ENCODE results near the gene TTC33. TPM values are rescaled to one million over a fixed set of nuclear protein-coding genes. Genes with fewer than 3 reads are reported as not detected.

TTC33 gene
- total RNA-seq, 4 donors from 2014 or later, result 8.5 to 11.8 (median 9.6) TPM

GRCh38 chr5:40499007-40499406 is 256.8 kb downstream of the TTC33 start:
- Histone ChIP-seq H3K4me3 (no peak overlapping the region), H3K27ac (no peak overlapping the region), H3K9me3 (no peaks in the 10 kb centered on the region), H3K4me1 (no peaks in the 10 kb centered on the region), H3K36me3 (no peaks in the 10 kb centered on the region), H3K27me3 (no peaks in the 10 kb centered on the region)
- 74% methylated on average over 2 of the region's 2 CpGs for WGBS
- no peak for DNase-seq (ENCODE audit: low spot score in 2 of 2)
- no peak for TF ChIP-seq POLR2A (IDR thresholded peaks at IDR 0.05)
- no peak for TF ChIP-seq CTCF (IDR thresholded peaks at IDR 0.05)
- TF ChIP-seq POLR2AphosphoS5 (IDR thresholded peaks at IDR 0.05), result no peak
- TF ChIP-seq EP300 (IDR thresholded peaks at IDR 0.05), result no peak

- Histone ChIP-seq H3K27me3 (no peaks in the 10 kb centered on the region), H3K4me3 (no peak overlapping the region), H3K27ac (no peak overlapping the region), H3K9me3 (no peaks in the 10 kb centered on the region), H3K4me1 (no peaks in the 10 kb centered on the region), H3K36me3 (no peaks in the 10 kb centered on the region)
- 63% methylated on average over 1 of the region's 1 CpG for WGBS
- TF ChIP-seq POLR2AphosphoS5 (IDR thresholded peaks at IDR 0.05), result no peak
- no peak for DNase-seq (ENCODE audit: low spot score in 2 of 2)
Measured at GRCh38 chr5:40497573-40497972, 258.2 kb downstream of the TTC33 start.

GRCh38 chr5:40495237-40495635 is 260.5 kb downstream of the TTC33 start:
- Histone ChIP-seq H3K27ac (no peak overlapping the region), H3K36me3 (no peaks in the 10 kb centered on the region), H3K4me3 (no peak overlapping the region), H3K4me1 (no peaks in the 10 kb centered on the region), H3K9me3 (no peaks in the 10 kb centered on the region), H3K27me3 (no peaks in the 10 kb centered on the region)
- no peak for DNase-seq (ENCODE audit: low spot score in 2 of 2)
- TF ChIP-seq POLR2AphosphoS5 (IDR thresholded peaks at IDR 0.05) (no peak), POLR2A (IDR thresholded peaks at IDR 0.05) (no peak), CTCF (IDR thresholded peaks at IDR 0.05) (no peak), EP300 (IDR thresholded peaks at IDR 0.05) (no peak)
- 45% methylated on average over 3 of the region's 3 CpGs for WGBS

- Histone ChIP-seq H3K9me3 (no peaks in the 10 kb centered on the region), H3K4me3 (no peak overlapping the region), H3K27me3 (no peaks in the 10 kb centered on the region), H3K4me1 (no peaks in the 10 kb centered on the region), H3K36me3 (no peaks in the 10 kb centered on the region), H3K27ac (no peak overlapping the region)
- TF ChIP-seq EP300 (IDR thresholded peaks at IDR 0.05) (no peak), CTCF (IDR thresholded peaks at IDR 0.05) (no peak), POLR2AphosphoS5 (IDR thresholded peaks at IDR 0.05) (no peak), POLR2A (IDR thresholded peaks at IDR 0.05) (no peak)
- WGBS, result 89% methylated on average over 4 of the region's 4 CpGs
- DNase-seq (ENCODE audit: low spot score in 2 of 2), result no peak
Measured at GRCh38 chr5:40494631-40495236, 261.0 kb downstream of the TTC33 start.

GRCh38 chr5:40492056-40492455 is 263.7 kb downstream of the TTC33 start:
- Histone ChIP-seq H3K4me3 (no peak overlapping the region), H3K27me3 (no peaks in the 10 kb centered on the region), H3K9me3 (no peaks in the 10 kb centered on the region), H3K27ac (no peak overlapping the region), H3K4me1 (no peaks in the 10 kb centered on the region), H3K36me3 (no peaks in the 10 kb centered on the region)
- no peak for DNase-seq (ENCODE audit: low spot score in 2 of 2)
- no peak for TF ChIP-seq POLR2A (IDR thresholded peaks at IDR 0.05)
- TF ChIP-seq POLR2AphosphoS5 (IDR thresholded peaks at IDR 0.05), result no peak
- 93% methylated on average over 1 of the region's 1 CpG for WGBS

- Histone ChIP-seq H3K36me3 (no peaks in the 10 kb centered on the region), H3K9me3 (no peaks in the 10 kb centered on the region), H3K4me1 (no peaks in the 10 kb centered on the region), H3K27me3 (no peaks in the 10 kb centered on the region), H3K4me3 (no peak overlapping the region), H3K27ac (no peak overlapping the region)
- WGBS, result 47% methylated on average over 1 of the region's 1 CpG
- DNase-seq (ENCODE audit: low spot score in 2 of 2), result no peak
- TF ChIP-seq EP300 (IDR thresholded peaks at IDR 0.05), result no peak
- TF ChIP-seq CTCF (IDR thresholded peaks at IDR 0.05), result no peak
- TF ChIP-seq POLR2AphosphoS5 (IDR thresholded peaks at IDR 0.05), result no peak
- TF ChIP-seq POLR2A (IDR thresholded peaks at IDR 0.05), result no peak
Measured at GRCh38 chr5:40491644-40492043, 264.1 kb downstream of the TTC33 start.

Measured in suprapubic skin (tissue), 4 donors.